Measurements from ENCODE around the gene UBA6. TPM values are rescaled to one million over a fixed set of nuclear protein-coding genes. Genes with fewer than 3 reads are reported as not detected.

UBA6 gene
- total RNA-seq: 174 and 193 TPM in 2 replicates

GRCh38 chr4:67700738-67701516, at the start of gene UBA6:
TSS of gene UBA6 (minus strand) at chr4:67701155. CDS start at chr4:67701119, 36 bp downstream.

Small RNA genes lying within 50 kb of the gene (small RNA-seq; reads per million reads assigned to genes)
- gene AC096720.1 (not detected), gene RF00091 (not detected)

Other genes starting within 250 kb of the UBA6 start
- 34.5 and 36.4 TPM in 2 replicates for gene CENPC, start 155.7 kb downstream of the UBA6 start, total RNA-seq
- not detected in 2 replicates for gene STAP1, start 142.4 kb downstream of the UBA6 start, total RNA-seq
- gene GNRHR, start 53.2 kb upstream of the UBA6 start, total RNA-seq: not detected in 2 replicates
- gene TMPRSS11D, start 182.8 kb upstream of the UBA6 start, total RNA-seq: not detected in 2 replicates

Measured in thoracic aorta endothelial cell (primary cell).